Gastroesophageal sphincter (tissue), 3 donors: ENCODE data around the gene DDX17.

Experiments used
- CTCF ChIP-seq, 4 experiments: fragments of 200-600 bp in 2 of 4; fragments of 450-650 bp in 2 of 4; sonication (generic) in 1 of 4; IDR thresholded peaks; one replicate each; pipeline ENCODE4 v1.5.1; 2017 to 2019; ENCODE audit warnings: antibody characterized with exemption in 4 of 4, mild to moderate bottlenecking in 2 of 4, moderate library complexity in 2 of 4
- POLR2AphosphoS5 ChIP-seq: sonication (generic); formaldehyde crosslinking; IDR thresholded peaks from one replicate; pipeline ENCODE4 v1.6.1; 2017; ENCODE audit warnings: antibody characterized with exemption

- no peak for TF ChIP-seq CTCF (IDR thresholded peaks at IDR 0.05)
- TF ChIP-seq POLR2AphosphoS5, result no peak
These were observed 51.0 kb downstream of the DDX17 start, which contains the start of gene KCNJ4 for GRCh38 chr22:38455076-38455529.
